HUES6 (cell line): ENCODE results near the gene DNMT3A.

Experiments
- H3K27ac ChIP-seq: 2 replicates; pipeline ENCODE4 v1.7.0; 2013; ENCODE audit warnings: low read depth, mild to moderate bottlenecking, low read length, inconsistent platforms
- H3K27me3 ChIP-seq: 2 replicates; pipeline ENCODE4 v1.6.1; 2013; ENCODE audit warnings: low read length; ENCODE audit not compliant: control insufficient read depth, insufficient read depth
- H3K36me3 ChIP-seq: 2 replicates; pipeline ENCODE4 v1.6.1; 2013; ENCODE audit warnings: low read length; ENCODE audit not compliant: control insufficient read depth, insufficient read depth
- H3K4me1 ChIP-seq: 2 replicates; pipeline ENCODE4 v1.6.1; 2013; ENCODE audit warnings: low read length; ENCODE audit not compliant: control insufficient read depth, insufficient read depth
- H3K4me3 ChIP-seq: 2 replicates; pipeline ENCODE4 v1.5.1; 2013; ENCODE audit warnings: low read depth, low read length
- H3K9ac ChIP-seq: one replicate; pipeline ENCODE4 v1.6.1; 2013; ENCODE audit warnings: mild to moderate bottlenecking, low read length
- H3K9me3 ChIP-seq: 2 replicates; pipeline ENCODE4 v1.6.1; 2013; ENCODE audit warnings: low read depth, low read length; ENCODE audit not compliant: control insufficient read depth, insufficient read depth

DNMT3A gene

GRCh38 chr2:25293145-25293544 is 48.6 kb downstream of the DNMT3A start:
- Histone ChIP-seq H3K36me3 (no peaks in the 10 kb centered on the region), H3K9ac (no peak overlapping the region), H3K4me1 (peaks cover 18% of the 10 kb centered on the region), H3K4me3 (no peak overlapping the region), H3K9me3 (no peaks in the 10 kb centered on the region), H3K27me3 (no peaks in the 10 kb centered on the region), H3K27ac (no peak overlapping the region)

DNA sequence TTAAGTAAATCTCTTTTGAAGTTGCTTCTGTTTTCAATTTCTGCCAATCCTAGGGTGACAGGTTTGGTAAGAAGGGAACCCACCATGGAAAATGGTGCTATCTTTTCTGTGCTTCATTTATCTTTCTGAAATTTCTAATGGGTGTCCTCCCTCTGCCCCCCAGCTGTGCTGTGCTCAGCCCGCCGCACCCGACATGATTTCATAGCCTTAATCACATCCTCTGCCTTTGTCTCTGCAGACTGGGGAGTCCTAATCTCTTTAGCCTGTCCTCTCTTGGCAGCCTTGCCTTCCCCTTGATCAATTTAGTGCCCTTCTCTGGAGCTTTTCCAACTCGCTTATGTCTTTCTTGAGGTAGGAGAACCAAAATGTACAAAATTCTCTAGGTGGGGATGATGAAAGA is 49.3 kb downstream of the DNMT3A start:
- H3K27ac ChIP-seq = no peak overlapping the region

DNA sequence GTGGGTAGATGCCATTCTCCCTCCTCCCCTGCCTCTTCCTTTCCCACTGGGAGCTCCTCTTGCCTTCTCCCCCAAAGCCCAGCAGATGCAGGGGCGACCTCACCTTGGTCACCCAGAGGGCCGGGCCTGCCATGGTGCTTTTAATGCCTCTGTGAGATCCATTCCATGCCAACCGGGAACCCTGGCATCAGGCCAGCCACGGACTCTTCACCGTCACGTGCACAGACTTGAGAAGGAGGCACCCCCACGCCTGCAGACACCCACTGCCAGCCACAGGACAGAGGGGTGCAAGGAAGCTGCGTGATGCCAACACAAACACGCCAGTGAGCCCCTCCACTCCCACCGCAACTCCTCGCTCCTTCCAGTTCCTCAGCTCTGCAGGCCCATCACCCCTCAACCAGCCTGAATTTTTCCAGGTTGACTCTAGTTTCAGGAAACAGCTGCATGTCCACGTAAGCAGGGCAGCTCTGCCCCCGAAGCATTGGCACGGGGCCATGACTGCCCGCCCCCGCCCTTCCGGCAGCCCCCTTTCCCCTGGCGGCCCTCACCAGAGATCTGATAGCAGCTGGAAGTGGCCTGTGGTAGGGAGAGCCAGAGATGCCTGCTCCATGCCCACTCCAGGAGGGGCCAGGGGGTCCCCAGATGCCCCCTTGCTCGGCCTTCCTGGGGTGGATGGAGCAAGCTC is 50.8 kb downstream of the DNMT3A start:
- no peak overlapping the region for H3K4me3 ChIP-seq
- H3K36me3 ChIP-seq = no peaks in the 10 kb centered on the region
- no peaks in the 10 kb centered on the region for H3K27me3 ChIP-seq
- no peaks in the 10 kb centered on the region for H3K9me3 ChIP-seq
- peaks cover 21% of the 10 kb centered on the region for H3K4me1 ChIP-seq
- H3K9ac ChIP-seq = no peak overlapping the region
- H3K27ac ChIP-seq = no peak overlapping the region

More for the DNA sequence above, 49.3 kb downstream of the DNMT3A start:
- Histone ChIP-seq H3K27me3 (no peaks in the 10 kb centered on the region), H3K4me3 (no peak overlapping the region), H3K36me3 (no peaks in the 10 kb centered on the region), H3K9me3 (no peaks in the 10 kb centered on the region), H3K9ac (no peak overlapping the region), H3K4me1 (peaks cover 18% of the 10 kb centered on the region)

GRCh38 chr2:25286723-25287483 is 54.8 kb downstream of the DNMT3A start:
- no peaks in the 10 kb centered on the region for H3K9me3 ChIP-seq
- H3K27ac ChIP-seq = no peak overlapping the region
- H3K27me3 ChIP-seq = no peaks in the 10 kb centered on the region
- H3K4me1 ChIP-seq = peaks cover 17% of the 10 kb centered on the region
- H3K4me3 ChIP-seq = no peak overlapping the region
- H3K9ac ChIP-seq = no peak overlapping the region
- H3K36me3 ChIP-seq = no peaks in the 10 kb centered on the region

- H3K4me3 ChIP-seq = no peak overlapping the region
- H3K4me1 ChIP-seq = peaks cover 17% of the 10 kb centered on the region
- no peaks in the 10 kb centered on the region for H3K36me3 ChIP-seq
These were observed 55.7 kb downstream of the DNMT3A start for GRCh38 chr2:25286025-25286400.

DNA sequence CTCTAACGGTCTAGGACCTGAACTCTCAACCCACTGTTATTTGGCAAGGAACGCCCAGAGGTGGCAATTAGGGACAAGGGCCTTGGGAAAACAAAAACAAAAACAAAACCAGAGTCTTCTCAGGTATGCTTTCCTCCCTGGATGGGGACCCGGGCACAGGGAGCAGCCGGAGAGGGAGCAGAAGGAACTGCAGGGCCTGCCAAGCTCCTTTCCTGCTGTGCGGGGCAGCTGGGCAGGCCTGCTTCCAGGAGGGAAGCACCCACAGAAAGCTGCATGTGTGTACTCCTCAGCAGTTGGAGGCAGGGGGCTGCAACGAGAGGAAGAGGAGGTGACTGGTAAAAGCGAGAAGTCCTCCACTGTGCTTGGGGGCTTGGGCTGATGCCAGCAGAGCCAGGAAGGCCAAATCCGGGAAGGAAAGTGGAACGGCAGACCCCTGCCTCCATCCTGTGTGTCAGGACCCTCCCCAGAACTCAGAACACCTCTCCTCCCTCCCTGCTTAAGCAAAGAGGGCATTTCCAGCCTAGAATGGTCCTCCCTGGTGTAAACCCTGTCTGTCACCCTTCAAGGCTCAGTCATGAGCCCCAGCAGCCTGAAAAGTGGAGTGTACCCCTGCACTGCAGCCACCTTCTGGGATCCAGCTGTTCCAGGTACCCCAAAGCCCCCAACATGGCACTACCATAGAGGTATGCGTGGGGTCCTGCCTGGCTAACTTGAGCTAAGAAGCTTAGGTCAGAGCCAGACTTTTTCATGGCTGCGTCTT is 56.3 kb downstream of the DNMT3A start:
- H3K4me1 ChIP-seq = peaks cover 23% of the 10 kb centered on the region
- no peaks in the 10 kb centered on the region for H3K27me3 ChIP-seq
- no peaks in the 10 kb centered on the region for H3K36me3 ChIP-seq
- no peak overlapping the region for H3K4me3 ChIP-seq
- no peak overlapping the region for H3K9ac ChIP-seq
- no peaks in the 10 kb centered on the region for H3K9me3 ChIP-seq
- no peak overlapping the region for H3K27ac ChIP-seq

More at GRCh38 chr2:25286025-25286400, 55.7 kb downstream of the DNMT3A start:
- H3K27me3 ChIP-seq = no peaks in the 10 kb centered on the region
- H3K27ac ChIP-seq = no peak overlapping the region
- no peak overlapping the region for H3K9ac ChIP-seq
- no peaks in the 10 kb centered on the region for H3K9me3 ChIP-seq

DNA sequence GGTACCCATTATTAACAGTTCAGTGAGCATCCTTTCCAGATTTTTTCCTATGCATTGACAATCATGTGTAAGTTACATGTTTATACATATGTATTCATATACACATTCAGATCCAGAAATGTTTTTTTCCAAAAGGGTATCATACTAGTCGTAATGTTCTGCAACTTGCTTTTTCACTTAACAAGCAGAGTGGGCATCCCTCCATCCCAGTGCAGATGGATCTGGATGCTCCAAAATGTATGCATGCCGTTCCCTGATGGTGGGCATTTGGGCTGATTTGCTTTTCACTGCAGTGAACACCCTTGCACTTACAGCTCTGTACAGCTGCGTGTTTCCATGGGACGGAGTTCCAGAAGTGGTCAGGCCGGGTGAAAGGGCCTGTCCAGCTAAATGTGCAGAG is 57.0 kb downstream of the DNMT3A start:
- H3K9ac ChIP-seq = no peak overlapping the region
- no peak overlapping the region for H3K4me3 ChIP-seq
- no peaks in the 10 kb centered on the region for H3K27me3 ChIP-seq
- peaks cover 27% of the 10 kb centered on the region for H3K4me1 ChIP-seq
- H3K9me3 ChIP-seq = no peaks in the 10 kb centered on the region
- H3K27ac ChIP-seq = no peak overlapping the region
- no peaks in the 10 kb centered on the region for H3K36me3 ChIP-seq

DNA sequence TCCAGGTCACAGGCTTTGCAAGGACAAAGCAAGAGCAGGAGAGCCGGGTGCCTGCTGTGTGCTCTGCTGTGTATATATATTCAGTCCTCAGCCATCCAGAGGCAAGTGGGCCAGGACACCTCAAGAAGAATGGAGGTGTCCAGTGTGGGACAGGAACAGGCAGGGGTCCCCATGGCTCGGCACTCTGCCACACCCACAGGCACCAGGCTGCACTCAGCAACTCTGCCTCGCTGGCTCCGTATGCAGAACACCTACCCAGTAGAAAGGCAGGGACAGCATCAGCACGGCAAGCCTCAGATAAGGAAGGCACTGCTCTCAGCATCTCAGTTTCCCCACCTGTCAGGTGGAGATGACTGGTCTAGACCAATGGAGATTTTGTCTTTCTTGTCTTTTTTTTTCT is 57.8 kb downstream of the DNMT3A start:
- Histone ChIP-seq H3K9me3 (no peaks in the 10 kb centered on the region), H3K27ac (no peak overlapping the region), H3K36me3 (no peaks in the 10 kb centered on the region), H3K4me1 (peaks cover 27% of the 10 kb centered on the region), H3K4me3 (no peak overlapping the region), H3K9ac (no peak overlapping the region), H3K27me3 (no peaks in the 10 kb centered on the region)

- H3K4me1 ChIP-seq = peaks cover 41% of the 10 kb centered on the region
- no peak overlapping the region for H3K4me3 ChIP-seq
- H3K27ac ChIP-seq = no peak overlapping the region
These were observed 59.8 kb downstream of the DNMT3A start for GRCh38 chr2:25281941-25282340.

GRCh38 chr2:25281522-25281921 is 60.2 kb downstream of the DNMT3A start:
- Histone ChIP-seq H3K36me3 (no peaks in the 10 kb centered on the region), H3K27me3 (no peaks in the 10 kb centered on the region), H3K9ac (no peak overlapping the region), H3K4me1 (peaks cover 44% of the 10 kb centered on the region), H3K9me3 (no peaks in the 10 kb centered on the region), H3K4me3 (no peak overlapping the region), H3K27ac (no peak overlapping the region)

More at GRCh38 chr2:25281941-25282340, 59.8 kb downstream of the DNMT3A start:
- Histone ChIP-seq H3K9ac (no peak overlapping the region), H3K36me3 (no peaks in the 10 kb centered on the region), H3K9me3 (no peaks in the 10 kb centered on the region), H3K27me3 (no peaks in the 10 kb centered on the region)
